ENCODE measurements around the gene KRT8.
A peak's percentile ranks its signal among the peaks of the same experiment; 100 is the strongest.
"Not testable (repeated sequence)": the region's sequence is repeated elsewhere in the genome, so short reads cannot be mapped to it uniquely, and the experiment has no call there.

Gene KRT8

GRCh38 chr12:52873832-52874572 lies 30.9 kb downstream of the KRT8 start:
- DNase-seq, result peak; percentile 95

- DNase-seq, result no peak
Observed at GRCh38 chr12:52873513-52873831, 31.4 kb downstream of the KRT8 start.

- no peak for DNase-seq
Observed at GRCh38 chr12:52872644-52873389, 32.1 kb downstream of the KRT8 start.

- DNase-seq, result peak; percentile 79
Observed at GRCh38 chr12:52871291-52872039, 33.4 kb downstream of the KRT8 start.

GRCh38 chr12:52870361-52871290 lies 34.2 kb downstream of the KRT8 start:
- DNase-seq, result peak; percentile 29

GRCh38 chr12:52867642-52868041 lies 37.2 kb downstream of the KRT8 start:
- DNase-seq, result no peak

GRCh38 chr12:52867152-52867551 lies 37.7 kb downstream of the KRT8 start:
- DNase-seq, result no peak

GRCh38 chr12:52865090-52865944 lies 39.6 kb downstream of the KRT8 start:
- peak; percentile 61 for DNase-seq

GRCh38 chr12:52862023-52862422 lies 42.9 kb downstream of the KRT8 start:
- DNase-seq, result no peak

GRCh38 chr12:52861511-52861910 lies 43.4 kb downstream of the KRT8 start:
- no peak for DNase-seq

- peak; percentile 14 for DNase-seq
Observed at GRCh38 chr12:52860102-52860823, 44.6 kb downstream of the KRT8 start.

GRCh38 chr12:52857500-52857899 lies 47.4 kb downstream of the KRT8 start:
- no peak for DNase-seq

GRCh38 chr12:52856787-52857186 lies 48.1 kb downstream of the KRT8 start:
- no peak for DNase-seq

- DNase-seq, result not testable (repeated sequence)
Observed at GRCh38 chr12:52856077-52856476, 48.8 kb downstream of the KRT8 start.

- DNase-seq, result no peak
Observed at GRCh38 chr12:52851787-52852186, 53.1 kb downstream of the KRT8 start.

- no peak for DNase-seq
Observed at GRCh38 chr12:52850681-52851080, 54.2 kb downstream of the KRT8 start.

GRCh38 chr12:52849511-52849910 lies 55.4 kb downstream of the KRT8 start:
- no peak for DNase-seq

- no peak for DNase-seq
Observed at GRCh38 chr12:52848661-52849255, 56.1 kb downstream of the KRT8 start, which contains the start of gene KRT78. KRT78 (minus strand) TSS chr12:52848994; CDS start chr12:52848930, 64 bp downstream.

- no peak for DNase-seq
Observed at GRCh38 chr12:52847335-52848102, 57.4 kb downstream of the KRT8 start.
